Medulla oblongata (tissue), 1 donor: Measurements from ENCODE around the gene FAM180A.
"Not testable (repeated sequence)": the region's sequence is repeated elsewhere in the genome, so short reads cannot be mapped to it uniquely, and the experiment has no call there.

Source experiments
- DNase-seq: peaks from one replicate; pipeline ENCODE4 v3.0.0-alpha.2; 2015; ENCODE audit errors: extremely low spot score

Gene FAM180A

GRCh38 chr7:135748770-135749169 is at the start of gene FAM180A:
TSS of gene FAM180A (minus strand) at chr7:135748813. CDS start at chr7:135748580, 233 bp downstream.
- DNase-seq: no peak

DNA sequence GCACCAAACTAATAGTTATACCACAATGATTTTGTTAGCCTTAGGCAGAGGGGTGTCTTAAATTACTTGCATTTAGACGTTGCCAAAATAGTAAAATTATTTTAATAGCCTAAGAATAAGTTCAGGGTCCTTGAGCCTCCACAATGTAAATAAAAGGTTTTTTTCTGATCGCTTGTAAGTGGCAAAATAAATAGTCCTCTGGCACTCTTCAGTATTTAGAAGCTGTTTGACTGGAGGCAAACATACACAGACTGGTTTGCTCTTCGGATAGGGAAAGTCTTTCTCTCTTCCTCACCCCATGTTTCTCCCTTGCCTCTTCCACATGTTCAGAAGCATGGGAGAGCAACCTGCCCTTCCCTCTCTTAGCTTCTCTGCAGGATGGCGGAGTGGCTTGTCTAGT is 49.5 kb upstream of the FAM180A start:
- DNase-seq: no peak

DNA sequence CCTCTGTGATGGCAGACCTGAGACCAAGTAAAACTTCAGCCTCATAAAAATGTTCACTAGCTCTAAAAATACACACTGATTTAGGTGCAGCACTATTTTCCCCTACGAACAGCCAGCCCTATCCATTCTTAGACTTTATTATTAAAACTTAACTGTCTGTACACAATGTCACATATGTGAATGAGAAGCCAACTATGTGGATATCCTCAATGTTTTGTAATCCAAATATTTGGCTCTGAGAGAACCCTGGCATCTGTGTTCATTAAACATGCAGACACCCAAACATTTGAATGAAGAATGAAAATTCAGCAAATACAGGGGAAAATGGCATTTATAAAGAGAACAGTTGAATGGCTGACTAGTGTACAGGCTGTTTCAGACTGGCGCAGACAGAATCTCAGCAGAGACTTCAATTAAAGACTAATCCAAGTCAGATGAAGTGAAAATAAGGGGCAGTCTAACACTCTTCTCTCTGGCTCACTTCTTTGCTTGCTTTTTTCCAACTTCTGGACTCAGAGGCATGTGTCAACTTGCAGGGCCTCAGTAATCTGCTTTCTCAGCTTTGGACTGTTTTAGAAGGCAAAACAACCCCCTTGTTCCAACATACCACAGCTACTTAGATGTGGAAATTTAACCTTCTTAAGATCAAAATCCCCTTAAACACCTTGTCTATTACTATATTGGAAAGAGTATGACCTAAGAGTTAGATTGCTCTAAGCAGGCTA is 47.4 kb upstream of the FAM180A start:
- DNase-seq: no peak

DNA sequence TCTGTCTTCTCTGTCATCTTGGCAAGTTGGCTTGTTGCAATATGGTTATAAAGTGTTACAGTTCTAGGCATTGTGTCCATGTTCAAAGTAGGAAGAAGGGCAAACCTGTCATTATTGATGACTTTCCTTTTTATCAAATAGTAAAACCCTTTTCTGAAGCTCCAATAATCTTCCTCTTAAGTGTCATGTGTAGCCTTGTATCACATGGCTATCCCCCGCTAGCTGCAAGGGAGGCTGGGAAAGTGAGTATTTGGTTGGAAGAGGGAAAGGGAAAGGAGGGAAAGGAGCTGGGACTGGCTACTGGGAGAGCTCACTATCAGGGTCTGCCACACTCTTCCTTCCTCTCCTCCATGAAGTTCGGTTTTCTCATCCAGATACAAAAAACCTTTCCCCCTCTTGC is 45.2 kb upstream of the FAM180A start:
- no peak for DNase-seq

DNA sequence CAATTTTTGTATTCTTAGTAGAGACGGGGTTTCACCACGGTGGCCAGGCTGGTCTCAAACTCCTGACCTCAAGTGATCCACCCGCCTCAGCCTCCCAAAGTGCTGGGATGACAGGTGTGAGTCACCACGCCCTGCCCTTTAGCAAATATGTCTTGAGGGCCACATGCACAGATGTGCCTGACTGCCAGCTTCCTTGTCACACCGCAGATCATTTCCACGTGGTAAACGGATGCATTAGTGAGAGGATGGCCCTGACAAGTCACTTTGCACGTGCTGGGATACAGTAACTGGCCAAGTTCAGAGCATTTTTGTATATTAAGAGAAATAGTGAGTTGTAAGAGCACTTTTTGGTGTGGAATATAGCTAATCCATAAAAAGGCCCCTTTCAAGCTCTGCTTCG is 44.3 kb upstream of the FAM180A start:
- DNase-seq: no peak

- DNase-seq: no peak
Observed at GRCh38 chr7:135792363-135792668, 43.7 kb upstream of the FAM180A start.

GRCh38 chr7:135791543-135792362 is 43.1 kb upstream of the FAM180A start:
- DNase-seq: no peak

DNA sequence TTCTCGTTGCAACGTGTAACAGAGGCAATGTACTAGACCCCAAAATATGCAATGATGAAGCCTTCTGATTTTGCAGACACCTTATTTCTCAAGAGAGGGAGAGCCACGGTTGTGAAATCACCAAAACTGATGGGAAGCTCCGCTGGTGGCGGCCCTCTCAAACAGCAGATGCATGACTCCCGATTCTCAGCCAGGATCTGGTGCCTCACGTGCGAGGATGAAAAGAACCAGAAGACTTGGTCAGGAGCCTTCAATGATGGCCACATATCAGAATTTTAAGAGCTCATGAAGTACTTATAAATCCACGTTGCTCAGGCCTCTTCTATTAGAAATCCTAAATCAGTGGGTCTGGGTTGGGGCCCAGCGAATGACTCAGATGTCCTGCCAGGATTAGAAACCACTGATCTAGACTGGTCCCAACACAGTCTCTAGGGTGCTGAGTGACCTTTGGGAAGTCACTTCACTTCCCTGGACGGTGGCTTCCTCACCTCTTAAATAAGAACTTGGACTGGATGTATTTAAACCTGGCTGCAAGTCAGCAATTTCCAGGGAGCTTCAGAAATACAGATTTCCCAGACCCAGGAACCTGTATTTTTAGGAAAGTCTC is 41.9 kb upstream of the FAM180A start:
- DNase-seq: no peak

- DNase-seq: no peak
Observed at GRCh38 chr7:135789956-135790355, 41.3 kb upstream of the FAM180A start.

DNA sequence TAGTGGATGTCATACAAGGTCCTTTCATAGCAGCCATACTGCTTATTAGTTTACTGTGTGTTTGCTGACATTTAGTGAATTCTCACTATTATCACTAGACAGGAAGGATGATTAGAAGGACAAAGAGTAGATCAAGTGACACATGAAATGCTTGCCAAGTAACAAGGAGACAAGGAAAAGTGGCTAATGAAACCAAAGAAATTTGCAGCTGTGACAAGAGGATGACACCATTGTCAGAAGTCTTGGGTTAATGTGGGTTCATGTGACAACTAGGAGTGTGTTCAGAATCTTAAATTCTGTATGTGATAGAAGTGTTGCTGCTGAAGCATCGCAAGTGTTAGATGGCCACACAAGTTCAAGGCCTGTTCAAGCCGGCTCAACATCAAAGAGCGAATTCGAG is 40.8 kb upstream of the FAM180A start:
- no peak for DNase-seq

- no peak for DNase-seq
Observed at GRCh38 chr7:135786911-135787310, 38.3 kb upstream of the FAM180A start.

GRCh38 chr7:135785065-135785464 is 36.5 kb upstream of the FAM180A start:
- no peak for DNase-seq

- DNase-seq: no peak
Observed at GRCh38 chr7:135784013-135784412, 35.4 kb upstream of the FAM180A start.

DNA sequence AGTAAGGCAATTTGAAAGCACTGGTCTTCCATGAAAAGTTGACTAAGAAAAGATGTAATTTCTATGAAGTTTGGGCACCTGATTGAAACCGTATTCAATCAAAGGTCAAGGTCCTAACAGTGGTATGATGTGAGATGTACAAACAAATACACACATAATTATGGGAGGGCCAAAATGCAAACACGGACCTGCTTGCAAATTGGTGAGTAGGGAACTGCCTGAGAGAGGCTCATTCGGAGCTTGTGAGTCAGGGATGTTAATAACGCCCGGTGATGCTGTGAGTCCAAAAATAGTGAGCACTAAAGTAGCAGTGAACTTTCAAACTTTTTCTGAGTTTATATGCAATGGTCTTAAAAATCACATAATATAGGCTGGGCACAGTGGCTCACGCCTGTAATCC is 34.2 kb upstream of the FAM180A start:
- no peak for DNase-seq

DNA sequence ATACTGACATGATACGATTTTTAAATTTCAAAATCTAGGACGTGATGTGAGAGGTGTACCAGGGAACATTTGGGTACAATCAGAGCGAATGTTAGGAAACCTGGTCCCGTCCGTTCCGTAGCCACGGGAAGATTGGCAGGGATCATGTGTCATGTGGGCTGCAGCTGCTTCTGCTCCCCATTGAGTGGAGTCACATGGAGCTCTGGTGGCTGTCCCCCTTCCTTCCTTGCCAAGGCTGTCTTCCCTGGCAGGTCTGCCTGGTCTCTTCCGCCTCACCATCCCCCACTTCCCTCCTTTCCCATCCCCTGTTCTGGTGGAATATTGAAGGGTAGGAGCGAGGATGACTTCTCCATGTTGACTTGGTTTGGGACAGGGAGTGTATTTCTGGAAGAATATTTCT is 33.8 kb upstream of the FAM180A start:
- DNase-seq: no peak

- no peak for DNase-seq
Observed at GRCh38 chr7:135777626-135778398, 29.2 kb upstream of the FAM180A start.

- DNase-seq: not testable (repeated sequence)
Observed at GRCh38 chr7:135775915-135776314, 27.3 kb upstream of the FAM180A start.

DNA sequence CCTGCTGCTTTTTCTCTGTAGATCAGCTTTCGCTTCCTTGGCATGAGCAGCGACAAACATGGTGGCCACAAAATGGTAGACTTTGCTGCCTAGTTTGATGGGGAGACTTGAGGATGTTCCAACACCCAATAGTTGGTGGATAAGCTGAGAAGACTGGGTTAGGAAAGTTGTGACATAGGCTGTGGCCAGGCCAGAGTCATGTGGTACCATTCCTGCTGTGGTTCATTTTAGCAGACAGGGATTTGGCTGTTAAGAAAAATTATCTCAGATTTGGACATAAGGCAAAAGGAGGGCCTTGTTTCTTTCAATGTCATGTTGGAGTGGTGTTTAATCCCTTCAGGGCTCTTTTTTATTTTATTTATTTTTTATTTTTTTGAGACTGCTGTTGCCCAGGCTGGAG is 26.6 kb upstream of the FAM180A start:
- DNase-seq: no peak

GRCh38 chr7:135774284-135774683 is 25.7 kb upstream of the FAM180A start:
- DNase-seq: no peak

- no peak for DNase-seq
Observed at GRCh38 chr7:135773464-135773863, 24.9 kb upstream of the FAM180A start.

GRCh38 chr7:135772639-135773222 is 24.1 kb upstream of the FAM180A start:
- DNase-seq: no peak
